NCI-H748 (cell line): Measurements from ENCODE around the gene PPCDC.

Experiments
- DNase-seq: peaks from one replicate; lab custom pipeline; 2025; ENCODE audit not compliant: unreplicated experiment; lab: John Stamatoyannopoulos, UW

PPCDC gene

DNA sequence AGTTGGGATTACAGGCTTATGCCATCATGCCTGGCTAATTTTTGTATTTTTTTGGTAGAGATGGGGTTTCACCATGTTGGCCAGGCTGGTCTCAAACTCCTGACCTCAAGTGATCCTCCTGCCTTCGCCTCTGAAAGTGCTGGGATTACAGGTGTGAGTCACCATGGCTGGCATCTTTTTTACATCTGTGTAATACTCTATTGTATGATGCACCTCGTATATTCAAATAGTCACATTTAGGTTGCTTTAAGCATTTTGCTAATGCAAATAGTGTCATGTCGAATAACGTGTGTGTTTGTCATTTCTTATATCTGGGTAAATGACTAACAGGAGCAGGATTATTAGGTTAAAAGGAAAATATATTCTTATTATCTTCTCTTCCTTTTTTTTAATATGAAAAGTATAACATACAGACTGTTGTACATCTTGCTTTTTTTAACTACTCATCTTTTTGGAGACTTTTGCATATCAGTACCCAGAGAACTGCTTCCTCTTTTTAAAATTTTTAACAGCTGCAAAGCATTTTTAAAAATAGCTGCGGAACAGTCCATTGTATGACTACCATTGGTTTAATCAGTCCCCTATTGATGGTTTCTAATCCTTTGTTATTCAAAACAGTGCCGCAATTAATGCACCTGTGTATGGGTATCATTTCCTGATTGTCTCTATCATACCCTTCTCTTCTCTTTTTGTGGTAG is 14.6 kb upstream of the PPCDC start:
- no peak for DNase-seq

- DNase-seq, result no peak
Measured at GRCh38 chr15:75016431-75016830, 7.0 kb upstream of the PPCDC start.

DNA sequence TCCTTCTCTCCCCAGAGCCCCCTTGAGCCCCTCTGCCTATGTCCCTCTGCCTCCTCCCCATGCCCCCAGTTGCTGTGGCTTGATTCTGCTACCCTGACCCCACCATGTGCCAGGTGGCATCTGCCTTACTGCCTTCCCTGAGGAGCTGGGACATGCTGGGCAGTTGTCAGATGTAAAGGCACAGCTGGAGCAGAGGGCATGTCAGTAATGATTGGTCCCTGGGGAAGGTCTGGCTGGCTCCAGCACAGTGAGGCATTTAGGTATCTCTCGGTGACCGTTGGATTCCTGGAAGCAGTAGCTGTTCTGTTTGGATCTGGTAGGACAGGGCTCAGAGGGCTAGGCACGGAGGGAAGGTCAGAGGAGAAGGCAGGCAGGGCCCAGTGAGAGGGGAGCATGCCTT is 3.5 kb upstream of the PPCDC start:
- DNase-seq, result no peak

DNA sequence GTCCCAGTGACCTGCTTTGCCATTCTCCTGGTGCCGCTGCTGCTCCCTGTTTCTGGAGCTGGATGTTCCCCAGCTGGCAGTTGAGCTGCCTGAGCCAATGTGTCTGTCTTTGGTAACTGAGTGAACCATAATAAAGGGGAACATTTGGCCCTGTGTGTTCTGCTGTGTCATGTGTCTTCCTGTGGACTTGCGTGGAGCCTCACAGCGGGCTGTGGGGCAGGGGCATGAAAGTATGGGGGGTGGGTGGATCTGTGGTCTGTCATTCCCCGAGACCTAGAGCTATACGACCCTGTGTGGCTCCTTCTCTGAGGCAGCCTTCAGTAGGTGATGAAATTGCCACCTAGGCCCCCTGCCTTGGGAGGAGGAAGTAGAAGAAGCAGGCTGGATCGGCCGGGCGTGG is 2.0 kb upstream of the PPCDC start:
- DNase-seq, result no peak

DNA sequence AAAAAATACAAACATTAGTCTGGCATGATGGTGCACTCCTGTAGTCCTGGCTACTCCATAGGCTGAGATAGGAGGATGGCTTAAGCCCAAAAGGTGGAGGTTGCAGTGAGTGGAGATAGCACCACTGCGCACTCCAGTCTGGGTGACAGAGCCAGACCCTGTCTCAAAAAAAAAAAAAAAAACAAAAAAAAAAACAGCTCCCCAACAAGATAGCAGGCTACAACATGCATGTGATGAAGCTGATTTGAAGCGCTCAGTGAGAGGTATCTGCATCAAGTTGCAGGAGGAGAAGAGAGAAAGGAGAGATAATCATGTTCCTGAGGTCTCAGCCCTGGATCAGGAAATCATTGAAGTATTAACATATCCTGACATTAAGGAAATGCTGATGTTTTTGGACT is 608 bp upstream of the PPCDC start:
- no peak for DNase-seq

DNA sequence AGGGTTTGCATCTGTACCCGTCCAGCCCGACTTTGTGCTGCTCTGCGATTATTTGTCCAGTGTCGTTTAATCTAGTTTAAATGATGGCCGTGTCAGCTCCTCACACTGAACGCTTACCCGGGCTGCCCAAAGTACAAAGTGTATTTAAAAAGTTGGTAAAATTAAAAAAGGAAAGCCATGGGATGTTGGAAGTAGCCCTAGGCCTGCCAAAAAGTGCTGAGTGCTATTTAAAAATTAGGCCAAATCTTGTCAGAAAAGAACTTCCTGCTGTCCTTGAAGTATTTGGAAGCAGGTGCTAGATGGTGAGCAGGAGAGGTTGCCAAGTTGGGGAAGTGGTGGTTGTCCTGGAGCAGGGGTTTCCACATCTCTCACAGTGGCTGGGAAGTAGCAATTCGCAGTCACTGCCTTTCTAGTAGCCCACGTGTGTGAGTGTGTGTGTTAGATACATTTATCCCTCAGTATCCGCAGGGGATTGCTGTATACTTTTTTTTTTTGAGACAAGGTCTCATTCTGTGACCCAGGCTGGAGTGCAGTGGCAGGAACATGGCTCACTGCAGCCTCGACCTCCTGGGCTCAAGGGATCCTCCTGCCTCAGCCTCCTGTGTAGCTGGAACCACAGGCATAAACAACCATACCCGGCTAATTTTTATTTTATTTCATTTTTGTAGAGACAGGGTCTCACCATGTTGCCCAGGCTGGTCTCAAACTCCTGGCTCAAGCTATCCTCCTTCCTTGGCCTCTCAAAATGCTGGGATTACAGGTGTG is 664 bp downstream of the PPCDC start:
- peak; percentile 12 for DNase-seq

GRCh38 chr15:75025107-75025506 is 1.7 kb downstream of the PPCDC start:
- DNase-seq, result no peak

GRCh38 chr15:75025548-75026260 is 2.3 kb downstream of the PPCDC start:
- no peak for DNase-seq

- DNase-seq, result no peak
Measured at GRCh38 chr15:75027551-75027950, 4.2 kb downstream of the PPCDC start.

DNA sequence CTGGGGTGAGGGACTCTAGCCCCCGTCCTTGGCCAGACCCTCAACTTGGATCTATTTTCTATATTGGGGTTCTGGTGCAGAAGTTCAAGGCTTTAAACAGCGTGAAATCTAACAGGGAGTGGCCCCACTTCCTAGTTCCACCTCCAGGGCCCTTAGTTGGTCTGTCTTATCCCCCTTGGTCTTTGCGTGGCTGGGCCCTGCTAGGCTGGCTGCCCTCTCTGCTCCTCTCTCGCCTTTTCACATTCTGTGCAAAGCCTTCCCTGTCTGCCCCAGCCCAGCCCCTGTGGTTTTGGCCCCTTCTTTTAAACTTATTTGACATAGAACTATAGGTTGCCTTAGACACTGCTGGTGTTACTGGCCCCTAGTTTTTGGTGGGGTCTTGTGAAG is 5.6 kb downstream of the PPCDC start:
- DNase-seq, result no peak

GRCh38 chr15:75029378-75030022 is 6.1 kb downstream of the PPCDC start:
- DNase-seq, result peak; percentile 63

- DNase-seq, result no peak
Measured at GRCh38 chr15:75030023-75030413, 6.6 kb downstream of the PPCDC start.

DNA sequence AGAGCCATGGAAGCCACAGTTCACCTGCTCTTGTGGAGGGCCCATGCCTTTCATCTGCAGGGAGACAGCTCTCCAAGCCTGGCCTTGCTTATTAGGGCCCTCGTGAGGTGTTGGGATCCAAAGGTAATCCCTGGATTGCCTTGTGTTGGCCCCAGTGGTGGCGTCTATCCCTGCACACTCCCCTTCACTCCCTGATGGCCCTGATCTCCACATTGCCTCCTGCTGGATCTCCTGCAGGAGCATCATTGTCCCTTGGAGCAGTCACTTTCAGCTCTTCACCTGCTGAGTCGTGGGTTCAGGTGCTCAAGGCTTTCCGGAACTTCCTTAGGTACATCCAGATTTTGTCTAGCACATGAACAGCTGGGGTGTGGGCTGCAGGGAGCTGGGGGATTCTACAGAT is 7.0 kb downstream of the PPCDC start:
- DNase-seq, result no peak

GRCh38 chr15:75031848-75032247 is 8.5 kb downstream of the PPCDC start:
- DNase-seq, result no peak

GRCh38 chr15:75032395-75032794 is 9.0 kb downstream of the PPCDC start:
- no peak for DNase-seq

- DNase-seq, result no peak
Measured at GRCh38 chr15:75033809-75034208, 10.4 kb downstream of the PPCDC start.

GRCh38 chr15:75034615-75035014 is 11.2 kb downstream of the PPCDC start:
- no peak for DNase-seq

GRCh38 chr15:75036212-75036616 is 12.8 kb downstream of the PPCDC start:
- DNase-seq, result peak; percentile 36

- no peak for DNase-seq
Measured at GRCh38 chr15:75037685-75038084, 14.3 kb downstream of the PPCDC start.

DNA sequence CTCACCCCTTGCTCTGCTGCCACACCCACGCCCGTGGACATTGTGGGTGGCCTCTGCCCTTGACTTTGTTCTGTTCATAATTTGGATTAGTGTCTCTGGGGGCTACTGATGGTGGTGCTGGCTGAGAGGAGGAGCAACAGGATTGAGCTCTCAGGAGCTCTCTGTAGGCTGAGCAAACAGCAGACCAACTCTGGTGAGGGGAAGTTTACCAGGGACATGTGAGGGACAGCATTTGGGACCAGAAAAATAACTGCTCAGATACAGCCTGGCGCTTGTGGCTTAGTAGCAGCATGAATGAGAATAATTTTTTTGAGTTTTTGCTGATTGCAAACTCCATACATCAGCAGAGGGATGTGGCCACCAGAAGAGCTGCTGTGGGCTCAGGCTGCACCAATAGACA is 14.8 kb downstream of the PPCDC start:
- DNase-seq, result no peak

GRCh38 chr15:75042730-75043508 is 19.5 kb downstream of the PPCDC start:
- no peak for DNase-seq
